Endodermal cell (in vitro differentiated cells): ENCODE data around the gene TBL1XR1. TPM values are rescaled to one million over a fixed set of nuclear protein-coding genes. Genes with fewer than 3 reads are reported as not detected.

Experiments used
- DNase-seq: peaks from one replicate; pipeline ENCODE4 v3.0.0-alpha.2; 2017
- H3K27ac ChIP-seq: 2 replicates; pipeline ENCODE4 v1.5.1; 2013; ENCODE audit warnings: mild to moderate bottlenecking, low read depth, low read length, moderate library complexity
- H3K27me3 ChIP-seq: 2 replicates; pipeline ENCODE4 v1.6.1; 2013; ENCODE audit warnings: mild to moderate bottlenecking, low read length, moderate library complexity; ENCODE audit not compliant: insufficient read depth, control insufficient read depth, poor library complexity, severe bottlenecking
- H3K36me3 ChIP-seq: 2 replicates; pipeline ENCODE4 v1.7.0; 2013; ENCODE audit warnings: mild to moderate bottlenecking, low read length, moderate library complexity; ENCODE audit not compliant: control insufficient read depth, insufficient read depth
- H3K4me1 ChIP-seq: one replicate; pipeline ENCODE4 v1.7.0; 2013; ENCODE audit warnings: low read length; ENCODE audit not compliant: control insufficient read depth, insufficient read depth
- H3K4me3 ChIP-seq: 2 replicates; pipeline ENCODE4 v1.5.1; 2013; ENCODE audit warnings: mild to moderate bottlenecking, low read length, moderate library complexity
- H3K9ac ChIP-seq: 2 replicates; pipeline ENCODE4 v1.6.1; 2013; ENCODE audit warnings: mild to moderate bottlenecking, low read length, moderate library complexity; ENCODE audit not compliant: poor library complexity, severe bottlenecking; ENCODE audit errors: extremely low read depth
- H3K9me3 ChIP-seq: 2 replicates; pipeline ENCODE4 v1.6.1; 2013; ENCODE audit warnings: mild to moderate bottlenecking, low read length, moderate library complexity; ENCODE audit not compliant: control insufficient read depth
- H3K27ac Mint-ChIP-seq: 2 replicates; pipeline ENCODE4 v1.8.0; 2020; ENCODE audit warnings: mixed read lengths
- H3K27me3 Mint-ChIP-seq: 2 replicates; pipeline ENCODE4 v1.8.0; 2021; ENCODE audit warnings: mild to moderate bottlenecking, mixed read lengths; ENCODE audit not compliant: insufficient read depth
- H3K36me3 Mint-ChIP-seq: 2 replicates; pipeline ENCODE4 v1.8.0; 2020; ENCODE audit warnings: low read depth, mixed read lengths
- H3K4me1 Mint-ChIP-seq: 2 replicates; pipeline ENCODE4 v1.8.0; 2020; ENCODE audit warnings: mixed read lengths
- H3K4me3 Mint-ChIP-seq: 2 replicates; pipeline ENCODE4 v1.8.0; 2020; ENCODE audit warnings: mild to moderate bottlenecking, moderate library complexity, mixed read lengths
- H3K9me3 Mint-ChIP-seq: 2 replicates; pipeline ENCODE4 v1.8.0; 2020; ENCODE audit warnings: mild to moderate bottlenecking, mixed read lengths
- CTCF ChIP-seq: fragments of 200-600 bp; sonication (generic); conservative IDR thresholded peaks from 2 replicates; pipeline ENCODE4 v1.5.0; 2021; ENCODE audit warnings: antibody characterized with exemption, mild to moderate bottlenecking
- WGBS, 2 experiments: methylation state at CpG; one replicate each; pipeline versions ENCODE4 v1.1.5 to v1.1.7; 2013; ENCODE audit warnings: missing lambda C conversion rate in 2 of 2, mixed read lengths in 1 of 2; ENCODE audit not compliant: insufficient coverage in 1 of 2, insufficient read length in 1 of 2; 5-methylcytosine and 5-hydroxymethylcytosine counted together
- total RNA-seq, 2 donors: library from RNA; stranded (reverse); fragmentation: NEBNext Ultra II Directional in 1 of 2; extraction: Animal tissue kit (Norgen Biotek cat#: 25700) in 1 of 2; gene quantifications; 2 replicates in 1 of 2; 3 replicates in 1 of 2; pipeline ENCODE4 v1.2.1, GENCODE V29; 2021

Gene TBL1XR1
- total RNA-seq, 2 donors from 2014 or later: 235 to 273 TPM

DNA sequence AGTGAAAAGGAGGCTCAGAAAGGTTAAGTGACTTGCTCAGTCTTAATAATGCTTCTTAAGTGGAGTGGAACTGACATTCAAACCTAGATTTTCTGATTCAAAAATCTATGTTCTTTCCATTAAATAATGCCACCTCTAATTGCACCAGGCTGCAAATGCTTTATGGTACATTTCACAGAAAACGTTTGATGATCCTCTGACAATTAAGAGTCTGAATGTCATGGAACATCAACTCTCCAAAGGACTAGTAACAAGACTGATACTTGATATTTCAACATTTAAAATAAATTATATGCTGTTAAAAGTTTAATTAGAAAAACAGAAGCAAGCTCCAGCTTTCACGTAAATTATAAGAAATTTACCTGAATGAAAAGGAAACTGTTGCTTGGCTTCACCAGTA, 151.5 kb downstream of the TBL1XR1 start:
- peaks cover 100% of the 10 kb centered on the region for H3K36me3 ChIP-seq
- no peak overlapping the region for H3K27ac Mint-ChIP-seq
- no peaks in the 10 kb centered on the region for H3K9me3 ChIP-seq
- 90 to 95% methylated on average over 2 of the region's 2 CpGs for WGBS, 2 experiments
- peaks cover 77% of the 10 kb centered on the region for H3K36me3 Mint-ChIP-seq
- no peak overlapping the region for H3K4me3 Mint-ChIP-seq
- H3K27me3 Mint-ChIP-seq: no peaks in the 10 kb centered on the region
- no peak for TF ChIP-seq CTCF
- no peak overlapping the region for H3K9ac ChIP-seq
- H3K4me3 ChIP-seq: no peak overlapping the region
- H3K4me1 Mint-ChIP-seq: peaks cover 19% of the 10 kb centered on the region
- no peak for DNase-seq
- H3K27me3 ChIP-seq: no peaks in the 10 kb centered on the region
- H3K27ac ChIP-seq: no peak overlapping the region
- H3K9me3 Mint-ChIP-seq: no peaks in the 10 kb centered on the region
- no peaks in the 10 kb centered on the region for H3K4me1 ChIP-seq

GRCh38 chr3:177045222-177045621, 152.1 kb downstream of the TBL1XR1 start:
- no peak overlapping the region for H3K27ac Mint-ChIP-seq
- H3K4me1 Mint-ChIP-seq: peaks cover 19% of the 10 kb centered on the region
- no peaks in the 10 kb centered on the region for H3K9me3 Mint-ChIP-seq
- H3K36me3 Mint-ChIP-seq: peaks cover 76% of the 10 kb centered on the region
- Histone ChIP-seq H3K27ac (no peak overlapping the region), H3K9ac (no peak overlapping the region), H3K27me3 (no peaks in the 10 kb centered on the region), H3K4me1 (no peaks in the 10 kb centered on the region), H3K36me3 (peaks cover 100% of the 10 kb centered on the region), H3K4me3 (no peak overlapping the region), H3K9me3 (no peaks in the 10 kb centered on the region)
- TF ChIP-seq CTCF: no peak
- 96 to 100% methylated on average over 3 to 7 of the region's 7 CpGs for WGBS, 2 experiments
- DNase-seq: no peak
- no peak overlapping the region for H3K4me3 Mint-ChIP-seq
- no peaks in the 10 kb centered on the region for H3K27me3 Mint-ChIP-seq

- Mint-ChIP-seq H3K27ac (peak overlapping the region; percentile 56), H3K27me3 (no peaks in the 10 kb centered on the region), H3K36me3 (peaks cover 79% of the 10 kb centered on the region), H3K9me3 (no peaks in the 10 kb centered on the region), H3K4me1 (peaks cover 9% of the 10 kb centered on the region), H3K4me3 (no peak overlapping the region)
- Histone ChIP-seq H3K4me1 (no peaks in the 10 kb centered on the region), H3K27me3 (no peaks in the 10 kb centered on the region), H3K27ac (no peak overlapping the region), H3K36me3 (peaks cover 98% of the 10 kb centered on the region), H3K9me3 (no peaks in the 10 kb centered on the region), H3K4me3 (no peak overlapping the region), H3K9ac (no peak overlapping the region)
- TF ChIP-seq CTCF: no peak
- no peak for DNase-seq
- WGBS, 2 experiments: 95 to 96% methylated on average over 3 to 5 of the region's 8 CpGs
Observed at GRCh38 chr3:177041730-177042551, 155.3 kb downstream of the TBL1XR1 start.
